Thyroid gland (tissue), 4 donors: ENCODE data around the gene WRAP53. TPM values are rescaled to one million over a fixed set of nuclear protein-coding genes. Genes with fewer than 3 reads are reported as not detected.

Experiments used
- DNase-seq, 2 donors: peaks; one replicate each; pipeline ENCODE4 v3.0.0-alpha.2; 2019
- H3K27ac ChIP-seq, 3 donors: fragments of 200-600 bp; sonication (generic); 1 replicate in 2 of 3; 2 replicates in 1 of 3; pipeline ENCODE4 v1.5.1; 2016 to 2019; ENCODE audit warnings: mild to moderate bottlenecking in 1 of 3, moderate library complexity in 1 of 3
- H3K27me3 ChIP-seq: fragments of 200-600 bp; sonication (generic); one replicate; pipeline ENCODE4 v1.5.1; 2019
- H3K36me3 ChIP-seq, 2 donors: fragments of 200-600 bp; sonication (generic); one replicate each; pipeline ENCODE4 v1.5.1; 2016 to 2019
- H3K4me1 ChIP-seq, 2 donors: fragments of 200-600 bp; sonication (generic); one replicate each; pipeline ENCODE4 v1.5.1; 2017 to 2019
- H3K4me3 ChIP-seq, 3 donors: fragments of 200-600 bp; sonication (generic); replicated peaks in 1 of 3; 1 replicate in 2 of 3; 2 replicates in 1 of 3; pipeline ENCODE4 v1.5.1; 2016; ENCODE audit warnings: mild to moderate bottlenecking in 1 of 3
- H3K9me3 ChIP-seq: fragments of 200-600 bp; sonication (generic); one replicate; pipeline ENCODE4 v1.5.1; 2017
- POLR2A ChIP-seq, 2 donors: fragments of 450-650 bp; IDR thresholded peaks; one replicate each; pipeline ENCODE4 v1.6.1; 2017; ENCODE audit warnings: antibody characterized with exemption in 2 of 2, mild to moderate bottlenecking in 2 of 2, moderate library complexity in 1 of 2
- WGBS, 2 donors: methylation state at CpG; one replicate each; pipeline ENCODE4 v1.1.5; 2017; 5-methylcytosine and 5-hydroxymethylcytosine counted together
- intact Hi-C: fragments of 100-400 bp; cut with DNase I; formaldehyde crosslinking; loops from one replicate; pipeline ENCODE4 v1.15.1; 2023
- total RNA-seq, 4 donors: library from RNA; depleted of rRNA; stranded (reverse); fragments of >200 nt; gene quantifications; one replicate each; pipeline ENCODE4 v1.2.3, GENCODE V29; 2016
- TF ChIP-seq, protein P1 (sequence below), 6 experiments: fragments of 200-600 bp in 3 of 6; fragments of 450-650 bp in 3 of 6; sonication (generic) in 3 of 6; IDR thresholded peaks; one replicate each; pipeline ENCODE4 v1.5.1; 2016 to 2019; ENCODE audit warnings: antibody characterized with exemption in 6 of 6, mild to moderate bottlenecking in 2 of 6, inconsistent platforms in 1 of 6, moderate library complexity in 1 of 6

WRAP53 gene
- total RNA-seq, 4 donors from 2014 or later = 2.9 to 8.0 (median 4.6) TPM

- DNase-seq = no peak
- no peaks in the 10 kb centered on the region for H3K27me3 ChIP-seq
- no peaks in the 10 kb centered on the region for H3K4me1 ChIP-seq
- no peak overlapping the region for H3K27ac ChIP-seq
- no peaks in the 10 kb centered on the region for H3K36me3 ChIP-seq
- 51 to 56% methylated on average over 3 of the region's 3 CpGs for WGBS, 2 donors
- no peaks in the 10 kb centered on the region for H3K9me3 ChIP-seq
- no peak overlapping the region for H3K4me3 ChIP-seq
- TF ChIP-seq POLR2A (IDR thresholded peaks at IDR 0.05) = no peak
- TF ChIP-seq, protein P1, sequence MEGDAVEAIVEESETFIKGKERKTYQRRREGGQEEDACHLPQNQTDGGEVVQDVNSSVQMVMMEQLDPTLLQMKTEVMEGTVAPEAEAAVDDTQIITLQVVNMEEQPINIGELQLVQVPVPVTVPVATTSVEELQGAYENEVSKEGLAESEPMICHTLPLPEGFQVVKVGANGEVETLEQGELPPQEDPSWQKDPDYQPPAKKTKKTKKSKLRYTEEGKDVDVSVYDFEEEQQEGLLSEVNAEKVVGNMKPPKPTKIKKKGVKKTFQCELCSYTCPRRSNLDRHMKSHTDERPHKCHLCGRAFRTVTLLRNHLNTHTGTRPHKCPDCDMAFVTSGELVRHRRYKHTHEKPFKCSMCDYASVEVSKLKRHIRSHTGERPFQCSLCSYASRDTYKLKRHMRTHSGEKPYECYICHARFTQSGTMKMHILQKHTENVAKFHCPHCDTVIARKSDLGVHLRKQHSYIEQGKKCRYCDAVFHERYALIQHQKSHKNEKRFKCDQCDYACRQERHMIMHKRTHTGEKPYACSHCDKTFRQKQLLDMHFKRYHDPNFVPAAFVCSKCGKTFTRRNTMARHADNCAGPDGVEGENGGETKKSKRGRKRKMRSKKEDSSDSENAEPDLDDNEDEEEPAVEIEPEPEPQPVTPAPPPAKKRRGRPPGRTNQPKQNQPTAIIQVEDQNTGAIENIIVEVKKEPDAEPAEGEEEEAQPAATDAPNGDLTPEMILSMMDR (IDR thresholded peaks at IDR 0.05) = no peak
- intact Hi-C loops = no loop called here
These were observed 39.6 kb downstream of the WRAP53 start for GRCh38 chr17:7727886-7728285.

DNA sequence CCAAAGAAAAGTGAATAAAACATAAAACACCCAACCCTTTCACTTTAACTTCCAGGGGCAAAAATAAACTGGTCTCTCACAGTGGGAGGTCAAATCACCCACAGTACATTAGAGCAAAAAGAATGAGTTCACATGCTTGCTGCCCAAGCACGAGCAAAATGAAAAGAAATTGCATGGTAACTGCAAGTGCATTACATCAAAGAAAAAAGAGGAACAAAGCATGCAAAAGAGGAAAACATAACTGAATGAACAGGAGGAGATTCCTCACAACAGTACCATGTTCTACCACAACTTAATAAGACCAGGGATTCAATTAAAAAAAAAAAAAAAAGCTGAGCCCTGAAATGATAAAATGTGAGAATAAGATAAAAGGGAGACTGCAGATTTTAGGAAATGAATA is 41.5 kb downstream of the WRAP53 start:
- H3K36me3 ChIP-seq = no peaks in the 10 kb centered on the region
- 61 to 73% methylated on average over 1 of the region's 1 CpG for WGBS, 2 donors
- no peak overlapping the region for H3K4me3 ChIP-seq
- DNase-seq = no peak
- no peaks in the 10 kb centered on the region for H3K4me1 ChIP-seq
- H3K27me3 ChIP-seq = no peaks in the 10 kb centered on the region
- TF ChIP-seq POLR2A (IDR thresholded peaks at IDR 0.05) = no peak
- TF ChIP-seq, protein P1 (IDR thresholded peaks at IDR 0.05) = no peak
- intact Hi-C loops = no loop called here
- no peak overlapping the region for H3K27ac ChIP-seq
- H3K9me3 ChIP-seq = no peaks in the 10 kb centered on the region

DNA sequence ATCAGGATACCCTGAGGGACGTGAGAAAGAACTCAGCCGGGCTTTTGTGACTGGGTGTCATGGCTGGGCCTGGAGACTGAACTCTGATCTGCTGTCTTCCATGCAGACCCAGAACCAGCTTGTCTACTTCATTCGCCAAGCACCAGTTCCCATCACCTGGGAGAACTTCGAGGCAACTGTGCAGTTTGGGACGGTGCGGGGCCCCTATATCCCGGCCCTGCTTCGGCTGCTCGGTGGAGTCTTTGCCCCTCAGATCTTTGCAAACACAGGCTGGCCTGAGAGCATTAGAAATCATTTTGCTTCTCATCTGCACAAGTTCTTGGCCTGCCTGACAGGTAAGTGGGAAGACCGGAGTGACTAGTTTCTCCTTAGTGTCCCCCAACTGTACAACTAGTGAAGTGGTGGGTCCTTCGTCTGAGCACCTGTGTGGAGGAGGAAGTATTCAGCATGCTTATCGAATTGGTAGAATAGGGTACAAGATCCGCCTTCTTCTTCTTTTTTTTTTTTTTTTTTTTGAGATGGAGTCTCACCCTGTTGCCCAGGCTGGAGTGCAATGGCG is 44.8 kb downstream of the WRAP53 start:
- Histone ChIP-seq H3K4me1 (no peaks in the 10 kb centered on the region), H3K27me3 (no peaks in the 10 kb centered on the region), H3K27ac (no peak overlapping the region), H3K4me3 (no peak overlapping the region), H3K36me3 (no peaks in the 10 kb centered on the region), H3K9me3 (no peaks in the 10 kb centered on the region)
- 53 to 65% methylated on average over 5 to 14 of the region's 14 CpGs for WGBS, 2 donors
- no peak for TF ChIP-seq POLR2A (IDR thresholded peaks at IDR 0.05)
- TF ChIP-seq, protein P1 (IDR thresholded peaks at IDR 0.05) = no peak
- no peak for DNase-seq
- intact Hi-C loops = no loop called here

- Histone ChIP-seq H3K9me3 (no peaks in the 10 kb centered on the region), H3K36me3 (no peaks in the 10 kb centered on the region), H3K27ac (no peak overlapping the region), H3K4me1 (peaks cover 0 to 7% of the 10 kb centered on the region in 2 donors), H3K4me3 (no peak overlapping the region), H3K27me3 (no peaks in the 10 kb centered on the region)
- 82 to 88% methylated on average over 5 of the region's 5 CpGs for WGBS, 2 donors
- no peak for DNase-seq
- intact Hi-C loops = no loop called here
- no peak for TF ChIP-seq POLR2A (IDR thresholded peaks at IDR 0.05)
- TF ChIP-seq, protein P1 (IDR thresholded peaks at IDR 0.05) = no peak
These were observed 49.3 kb downstream of the WRAP53 start for GRCh38 chr17:7737601-7738000.

DNA sequence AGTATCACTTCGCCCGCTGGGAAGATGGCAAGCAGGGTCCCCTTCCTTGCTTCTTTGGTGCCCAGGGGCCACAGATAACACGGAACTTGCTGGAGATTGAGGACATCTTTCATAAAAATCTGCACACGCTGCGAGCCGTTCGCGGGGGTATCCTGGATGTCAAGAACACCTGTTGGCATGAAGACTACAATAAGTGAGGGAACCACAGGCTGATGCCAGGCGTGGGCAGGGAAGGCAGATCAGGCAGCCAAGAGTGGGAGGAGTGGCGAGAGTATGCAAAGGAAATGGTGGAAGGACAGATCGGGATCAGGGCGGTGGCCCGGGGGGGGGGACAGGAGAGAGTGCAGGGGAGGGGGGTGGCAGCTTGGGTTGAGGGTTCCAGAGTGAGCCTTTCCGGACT is 51.5 kb downstream of the WRAP53 start:
- intact Hi-C loops = loop anchor here (10.0 kb wide), 1 partner anchor 255 kb away; no protein-coding TSS in a partner anchor
- no peak for TF ChIP-seq POLR2A (IDR thresholded peaks at IDR 0.05)
- TF ChIP-seq, protein P1 (IDR thresholded peaks at IDR 0.05) = no peak
- Histone ChIP-seq H3K4me1 (peaks cover 0 to 7% of the 10 kb centered on the region in 2 donors), H3K9me3 (no peaks in the 10 kb centered on the region), H3K4me3 (no peak overlapping the region), H3K27ac (no peak overlapping the region), H3K27me3 (no peaks in the 10 kb centered on the region), H3K36me3 (no peaks in the 10 kb centered on the region)
- no peak for DNase-seq
- 74 to 78% methylated on average over 14 of the region's 14 CpGs for WGBS, 2 donors
